GM19240 (cell line): Measurements from ENCODE around the gene PLCG1.
"Not testable (repeated sequence)": the region's sequence is repeated elsewhere in the genome, so short reads cannot be mapped to it uniquely, and the experiment has no call there.

Source experiments
- DNase-seq: peaks from one replicate; pipeline ENCODE4 v3.0.0; 2011; ENCODE audit warnings: low spot score; ENCODE audit not compliant: insufficient read length

Gene PLCG1

GRCh38 chr20:41136680-41137613 lies at the start of gene PLCG1:
TSS of gene PLCG1 (plus strand) at chr20:41137543. CDS start at chr20:41137642, 99 bp downstream.
- peak; percentile 78 for DNase-seq

GRCh38 chr20:41087777-41088176 lies 49.6 kb upstream of the PLCG1 start:
- DNase-seq = no peak

- DNase-seq = no peak
Measured at GRCh38 chr20:41089555-41089954, 47.8 kb upstream of the PLCG1 start.

- DNase-seq = no peak
Measured at GRCh38 chr20:41091927-41092326, 45.4 kb upstream of the PLCG1 start.

GRCh38 chr20:41094353-41095055 lies 42.8 kb upstream of the PLCG1 start:
- no peak for DNase-seq

- DNase-seq = peak; percentile 26
Measured at GRCh38 chr20:41095110-41095969, 42.0 kb upstream of the PLCG1 start.

DNA sequence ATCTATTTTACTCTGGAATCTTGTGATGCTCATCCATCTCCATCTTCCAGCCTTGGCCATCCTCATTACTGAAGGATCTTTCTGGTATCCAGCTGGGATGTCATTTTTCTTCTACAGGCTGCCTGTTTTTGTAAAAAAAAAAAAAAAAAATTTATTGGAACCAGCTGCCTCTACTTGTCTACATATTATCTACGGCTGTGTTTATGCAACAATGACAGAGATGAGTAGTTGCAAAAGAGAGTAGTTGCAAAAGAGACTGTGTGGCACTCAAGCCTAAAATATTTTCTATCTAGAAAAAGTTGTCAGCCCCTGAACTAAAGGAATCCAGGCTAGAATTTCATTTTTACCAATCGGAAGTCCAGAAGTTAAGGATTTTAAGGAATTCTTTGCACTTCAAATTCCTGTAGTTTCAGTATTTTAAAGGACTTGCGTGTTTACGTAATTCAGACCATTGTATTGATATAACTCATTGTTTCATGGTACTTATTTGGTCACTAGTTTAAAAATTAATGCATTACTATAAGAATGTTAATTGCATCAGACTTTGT lies 38.6 kb upstream of the PLCG1 start:
- DNase-seq = no peak

DNA sequence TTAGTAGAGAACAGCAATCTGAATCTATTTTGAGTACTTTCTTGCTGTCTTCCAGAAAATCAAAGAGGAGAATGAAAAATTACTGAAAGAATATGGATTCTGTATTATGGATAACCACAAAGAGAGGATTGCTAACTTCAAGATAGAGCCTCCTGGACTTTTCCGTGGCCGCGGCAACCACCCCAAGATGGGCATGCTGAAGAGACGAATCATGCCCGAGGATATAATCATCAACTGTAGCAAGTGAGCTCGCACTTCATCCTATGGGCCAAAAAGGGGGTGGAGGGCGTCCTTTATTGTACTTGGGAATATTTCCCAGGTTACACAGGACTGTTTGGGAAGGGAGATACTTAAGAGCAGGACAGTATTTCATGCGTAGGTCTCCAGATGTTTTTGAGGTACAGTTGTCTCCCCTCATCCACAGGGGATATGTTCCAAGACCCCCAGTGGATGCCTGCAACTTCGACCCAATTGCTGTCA lies 37.3 kb upstream of the PLCG1 start:
- no peak for DNase-seq

- no peak for DNase-seq
Measured at GRCh38 chr20:41101660-41102059, 35.7 kb upstream of the PLCG1 start.

DNA sequence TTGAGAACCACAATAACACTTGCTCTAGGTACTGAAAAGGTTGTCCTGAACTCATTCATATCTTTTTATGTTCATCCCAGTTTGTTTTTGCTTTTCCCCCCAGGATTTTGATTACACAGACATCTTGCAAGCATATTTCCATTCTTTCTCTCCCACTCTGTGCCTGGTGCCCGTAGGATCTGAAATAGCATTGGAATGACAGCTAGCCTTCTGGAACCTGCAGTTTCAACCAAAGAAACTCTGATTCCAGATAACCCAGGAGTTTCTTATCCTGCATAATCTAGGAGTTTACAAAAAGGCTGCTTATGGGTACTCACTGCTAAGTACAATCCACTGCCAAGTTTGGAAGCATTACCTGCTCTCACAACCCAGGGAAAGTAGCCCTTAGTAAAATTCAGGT lies 28.8 kb upstream of the PLCG1 start:
- no peak for DNase-seq

DNA sequence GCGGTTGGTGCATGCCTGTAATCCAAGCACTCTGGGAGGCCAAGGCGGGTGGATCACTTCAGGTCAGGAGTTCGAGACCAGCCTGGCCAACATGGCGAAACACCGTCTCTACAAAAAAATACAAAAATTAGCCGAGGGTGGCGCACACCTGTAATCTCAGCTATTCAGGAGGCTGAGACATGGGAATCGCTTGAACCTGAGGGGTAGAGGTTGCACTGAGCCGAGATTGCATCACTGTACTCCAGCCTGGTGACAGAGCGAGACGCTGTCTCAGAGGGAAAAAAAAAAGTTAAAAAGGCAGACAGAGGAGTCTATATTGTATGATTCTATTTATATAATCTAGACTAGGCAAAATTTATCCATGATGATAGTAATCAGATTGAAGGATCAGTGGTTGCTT lies 27.3 kb upstream of the PLCG1 start:
- no peak for DNase-seq

DNA sequence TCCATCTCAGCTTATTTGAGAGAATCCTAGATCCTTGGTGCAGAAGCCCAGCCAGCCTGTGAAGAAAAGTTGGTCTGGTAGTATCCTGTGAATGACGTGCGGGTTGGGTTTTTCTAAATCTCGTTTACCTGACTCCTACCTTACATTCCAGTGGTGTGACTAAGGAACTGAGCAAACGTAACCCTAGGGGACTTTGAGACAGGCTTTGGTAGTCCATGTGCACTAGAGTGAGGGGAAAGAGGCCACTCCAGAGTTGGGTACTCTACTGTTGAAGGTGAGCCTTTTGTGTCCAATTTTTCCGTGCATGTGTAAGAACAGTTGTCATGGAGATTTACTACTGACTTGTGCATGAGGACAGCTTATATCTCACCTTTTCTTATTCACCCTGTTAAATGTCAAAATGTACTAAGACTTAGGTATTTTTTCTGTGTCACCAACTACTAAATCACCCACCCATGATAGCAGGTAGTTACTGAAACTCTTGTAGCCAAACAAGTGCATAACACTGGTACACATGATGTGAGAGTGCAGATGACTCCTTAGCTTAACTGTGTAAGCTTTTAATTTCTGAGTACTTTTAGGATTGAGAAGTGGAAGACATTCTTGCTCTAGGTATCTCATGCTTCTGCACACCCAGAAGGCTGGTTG lies 26.3 kb upstream of the PLCG1 start:
- no peak for DNase-seq

GRCh38 chr20:41111578-41111951 lies 25.8 kb upstream of the PLCG1 start:
- no peak for DNase-seq

- no peak for DNase-seq
Measured at GRCh38 chr20:41116282-41116956, 20.9 kb upstream of the PLCG1 start.

GRCh38 chr20:41118159-41118558 lies 19.2 kb upstream of the PLCG1 start:
- not testable (repeated sequence) for DNase-seq

- DNase-seq = no peak
Measured at GRCh38 chr20:41118632-41119031, 18.7 kb upstream of the PLCG1 start.

- DNase-seq = no peak
Measured at GRCh38 chr20:41119614-41120561, 17.5 kb upstream of the PLCG1 start.

DNA sequence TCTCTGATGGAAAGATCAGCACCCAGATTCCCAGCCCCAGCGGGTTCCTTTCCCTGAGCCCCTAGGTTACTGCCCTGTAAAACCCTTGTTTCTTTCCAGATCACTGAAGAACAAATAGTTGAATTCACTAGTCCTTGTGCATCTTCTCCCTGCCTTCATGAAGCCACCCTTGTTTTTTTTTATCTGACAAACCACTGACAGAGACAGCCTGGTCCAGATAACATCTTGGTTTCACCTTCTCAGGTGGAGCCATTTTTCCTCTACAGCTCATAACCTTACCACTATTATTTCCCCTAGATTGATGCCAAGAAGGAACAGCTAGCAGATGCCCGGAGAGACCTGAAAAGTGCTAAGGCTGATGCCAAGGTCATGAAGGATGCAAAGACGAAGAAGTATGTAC lies 15.9 kb upstream of the PLCG1 start:
- DNase-seq = no peak

DNA sequence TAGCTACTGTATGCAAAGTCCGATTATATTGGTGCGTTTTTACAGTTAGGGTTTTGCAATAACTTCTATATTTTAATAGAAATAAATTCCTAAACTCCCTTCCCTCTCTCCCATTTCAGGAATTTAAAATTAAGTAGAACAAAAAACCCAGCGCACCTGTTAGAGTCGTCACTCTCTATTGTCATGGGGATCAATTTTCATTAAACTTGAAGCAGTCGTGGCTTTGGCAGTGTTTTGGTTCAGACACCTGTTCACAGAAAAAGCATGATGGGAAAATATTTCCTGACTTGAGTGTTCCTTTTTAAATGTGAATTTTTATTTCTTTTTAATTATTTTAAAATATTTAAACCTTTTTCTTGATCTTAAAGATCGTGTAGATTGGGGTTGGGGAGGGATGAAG lies 13.7 kb upstream of the PLCG1 start:
- no peak for DNase-seq
